WTC11 (cell line): Measurements from ENCODE around the gene SCG5.

ENCODE experiments used
- ELF4 ChIP-seq: sonication (generic); formaldehyde crosslinking; IDR thresholded peaks from 2 replicates; pipeline ENCODE4 v1.8.1; 2022; ENCODE audit warnings: low read depth, mild to moderate bottlenecking, moderate library complexity, missing genetic modification reagents
- JUN ChIP-seq: sonication (generic); formaldehyde crosslinking; IDR thresholded peaks from 2 replicates; pipeline ENCODE4 v1.8.0; 2023; ENCODE audit warnings: mild to moderate bottlenecking, missing genetic modification reagents
- MYBL2 ChIP-seq: sonication (generic); formaldehyde crosslinking; IDR thresholded peaks from 2 replicates; pipeline ENCODE4 v1.8.1; 2023; ENCODE audit warnings: mild to moderate bottlenecking, moderate library complexity, missing genetic modification reagents
- RELA ChIP-seq: sonication (generic); formaldehyde crosslinking; IDR thresholded peaks from 2 replicates; pipeline ENCODE4 v1.8.1; 2022; ENCODE audit warnings: missing genetic modification reagents, mild to moderate bottlenecking, borderline replicate concordance
- TEAD4 ChIP-seq: sonication (generic); formaldehyde crosslinking; IDR thresholded peaks from 2 replicates; pipeline ENCODE4 v1.8.0; 2022; ENCODE audit warnings: mild to moderate bottlenecking, missing genetic modification reagents
- ZNF232 ChIP-seq: sonication (generic); formaldehyde crosslinking; IDR thresholded peaks from 2 replicates; pipeline ENCODE4 v1.8.0; 2022; ENCODE audit warnings: mild to moderate bottlenecking, missing genetic modification reagents
- TF ChIP-seq, protein P1 (sequence below): fragments of 200-600 bp; IDR thresholded peaks from 2 replicates; pipeline ENCODE4 v1.8.0; 2022; ENCODE audit warnings: antibody characterized with exemption
- TF ChIP-seq, protein P2 (sequence below): sonication (generic); formaldehyde crosslinking; conservative IDR thresholded peaks from 2 replicates; pipeline ENCODE4 v1.8.1; 2022; ENCODE audit warnings: mild to moderate bottlenecking, missing genetic modification reagents
- TF ChIP-seq, protein P3 (sequence below): sonication (generic); formaldehyde crosslinking; IDR thresholded peaks from 2 replicates; pipeline ENCODE4 v1.8.0; 2022; ENCODE audit warnings: mild to moderate bottlenecking, missing genetic modification reagents
- TF ChIP-seq, protein P4 (sequence below): sonication (generic); formaldehyde crosslinking; IDR thresholded peaks from 2 replicates; pipeline ENCODE4 v1.8.1; 2023; ENCODE audit warnings: mild to moderate bottlenecking, moderate library complexity, missing genetic modification reagents
- TF ChIP-seq, protein P5 (sequence below): sonication (generic); formaldehyde crosslinking; IDR thresholded peaks from 2 replicates; pipeline ENCODE4 v1.8.0; 2022; ENCODE audit warnings: mild to moderate bottlenecking, missing genetic modification reagents
- TF ChIP-seq, protein P6 (sequence below): sonication (generic); formaldehyde crosslinking; IDR thresholded peaks from 2 replicates; pipeline ENCODE4 v1.8.0; 2022; ENCODE audit warnings: mild to moderate bottlenecking, missing genetic modification reagents

DNA sequence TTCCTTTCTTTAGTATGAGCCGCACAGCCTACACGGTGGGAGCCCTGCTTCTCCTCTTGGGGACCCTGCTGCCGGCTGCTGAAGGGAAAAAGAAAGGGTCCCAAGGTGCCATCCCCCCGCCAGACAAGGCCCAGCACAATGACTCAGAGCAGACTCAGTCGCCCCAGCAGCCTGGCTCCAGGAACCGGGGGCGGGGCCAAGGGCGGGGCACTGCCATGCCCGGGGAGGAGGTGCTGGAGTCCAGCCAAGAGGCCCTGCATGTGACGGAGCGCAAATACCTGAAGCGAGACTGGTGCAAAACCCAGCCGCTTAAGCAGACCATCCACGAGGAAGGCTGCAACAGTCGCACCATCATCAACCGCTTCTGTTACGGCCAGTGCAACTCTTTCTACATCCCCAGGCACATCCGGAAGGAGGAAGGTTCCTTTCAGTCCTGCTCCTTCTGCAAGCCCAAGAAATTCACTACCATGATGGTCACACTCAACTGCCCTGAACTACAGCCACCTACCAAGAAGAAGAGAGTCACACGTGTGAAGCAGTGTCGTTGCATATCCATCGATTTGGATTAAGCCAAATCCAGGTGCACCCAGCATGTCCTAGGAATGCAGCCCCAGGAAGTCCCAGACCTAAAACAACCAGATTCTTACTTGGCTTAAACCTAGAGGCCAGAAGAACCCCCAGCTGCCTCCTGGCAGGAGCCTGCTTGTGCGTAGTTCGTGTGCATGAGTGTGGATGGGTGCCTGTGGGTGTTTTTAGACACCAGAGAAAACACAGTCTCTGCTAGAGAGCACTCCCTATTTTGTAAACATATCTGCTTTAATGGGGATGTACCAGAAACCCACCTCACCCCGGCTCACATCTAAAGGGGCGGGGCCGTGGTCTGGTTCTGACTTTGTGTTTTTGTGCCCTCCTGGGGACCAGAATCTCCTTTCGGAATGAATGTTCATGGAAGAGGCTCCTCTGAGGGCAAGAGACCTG, 89.5 kb downstream of the SCG5 start:
- TF ChIP-seq ELF4 (CRISPR knock-in tag) (no peak), TEAD4 (no peak), RELA (CRISPR knock-in tag) (no peak), MYBL2 (CRISPR knock-in tag) (no peak), ZNF232 (CRISPR knock-in tag) (no peak), JUN (CRISPR knock-in tag) (no peak)
- TF ChIP-seq, protein P1, sequence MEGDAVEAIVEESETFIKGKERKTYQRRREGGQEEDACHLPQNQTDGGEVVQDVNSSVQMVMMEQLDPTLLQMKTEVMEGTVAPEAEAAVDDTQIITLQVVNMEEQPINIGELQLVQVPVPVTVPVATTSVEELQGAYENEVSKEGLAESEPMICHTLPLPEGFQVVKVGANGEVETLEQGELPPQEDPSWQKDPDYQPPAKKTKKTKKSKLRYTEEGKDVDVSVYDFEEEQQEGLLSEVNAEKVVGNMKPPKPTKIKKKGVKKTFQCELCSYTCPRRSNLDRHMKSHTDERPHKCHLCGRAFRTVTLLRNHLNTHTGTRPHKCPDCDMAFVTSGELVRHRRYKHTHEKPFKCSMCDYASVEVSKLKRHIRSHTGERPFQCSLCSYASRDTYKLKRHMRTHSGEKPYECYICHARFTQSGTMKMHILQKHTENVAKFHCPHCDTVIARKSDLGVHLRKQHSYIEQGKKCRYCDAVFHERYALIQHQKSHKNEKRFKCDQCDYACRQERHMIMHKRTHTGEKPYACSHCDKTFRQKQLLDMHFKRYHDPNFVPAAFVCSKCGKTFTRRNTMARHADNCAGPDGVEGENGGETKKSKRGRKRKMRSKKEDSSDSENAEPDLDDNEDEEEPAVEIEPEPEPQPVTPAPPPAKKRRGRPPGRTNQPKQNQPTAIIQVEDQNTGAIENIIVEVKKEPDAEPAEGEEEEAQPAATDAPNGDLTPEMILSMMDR: no peak
- TF ChIP-seq, protein P2, sequence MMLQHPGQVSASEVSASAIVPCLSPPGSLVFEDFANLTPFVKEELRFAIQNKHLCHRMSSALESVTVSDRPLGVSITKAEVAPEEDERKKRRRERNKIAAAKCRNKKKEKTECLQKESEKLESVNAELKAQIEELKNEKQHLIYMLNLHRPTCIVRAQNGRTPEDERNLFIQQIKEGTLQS (CRISPR knock-in tag): no peak
- TF ChIP-seq, protein P3, sequence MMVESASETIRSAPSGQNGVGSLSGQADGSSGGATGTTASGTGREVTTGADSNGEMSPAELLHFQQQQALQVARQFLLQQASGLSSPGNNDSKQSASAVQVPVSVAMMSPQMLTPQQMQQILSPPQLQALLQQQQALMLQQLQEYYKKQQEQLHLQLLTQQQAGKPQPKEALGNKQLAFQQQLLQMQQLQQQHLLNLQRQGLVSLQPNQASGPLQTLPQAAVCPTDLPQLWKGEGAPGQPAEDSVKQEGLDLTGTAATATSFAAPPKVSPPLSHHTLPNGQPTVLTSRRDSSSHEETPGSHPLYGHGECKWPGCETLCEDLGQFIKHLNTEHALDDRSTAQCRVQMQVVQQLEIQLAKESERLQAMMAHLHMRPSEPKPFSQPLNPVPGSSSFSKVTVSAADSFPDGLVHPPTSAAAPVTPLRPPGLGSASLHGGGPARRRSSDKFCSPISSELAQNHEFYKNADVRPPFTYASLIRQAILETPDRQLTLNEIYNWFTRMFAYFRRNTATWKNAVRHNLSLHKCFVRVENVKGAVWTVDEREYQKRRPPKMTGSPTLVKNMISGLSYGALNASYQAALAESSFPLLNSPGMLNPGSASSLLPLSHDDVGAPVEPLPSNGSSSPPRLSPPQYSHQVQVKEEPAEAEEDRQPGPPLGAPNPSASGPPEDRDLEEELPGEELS (CRISPR knock-in tag): no peak
- TF ChIP-seq, protein P4, sequence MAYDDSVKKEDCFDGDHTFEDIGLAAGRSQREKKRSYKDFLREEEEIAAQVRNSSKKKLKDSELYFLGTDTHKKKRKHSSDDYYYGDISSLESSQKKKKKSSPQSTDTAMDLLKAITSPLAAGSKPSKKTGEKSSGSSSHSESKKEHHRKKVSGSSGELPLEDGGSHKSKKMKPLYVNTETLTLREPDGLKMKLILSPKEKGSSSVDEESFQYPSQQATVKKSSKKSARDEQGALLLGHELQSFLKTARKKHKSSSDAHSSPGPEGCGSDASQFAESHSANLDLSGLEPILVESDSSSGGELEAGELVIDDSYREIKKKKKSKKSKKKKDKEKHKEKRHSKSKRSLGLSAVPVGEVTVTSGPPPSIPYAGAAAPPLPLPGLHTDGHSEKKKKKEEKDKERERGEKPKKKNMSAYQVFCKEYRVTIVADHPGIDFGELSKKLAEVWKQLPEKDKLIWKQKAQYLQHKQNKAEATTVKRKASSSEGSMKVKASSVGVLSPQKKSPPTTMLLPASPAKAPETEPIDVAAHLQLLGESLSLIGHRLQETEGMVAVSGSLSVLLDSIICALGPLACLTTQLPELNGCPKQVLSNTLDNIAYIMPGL (CRISPR knock-in tag): no peak
- TF ChIP-seq, protein P5, sequence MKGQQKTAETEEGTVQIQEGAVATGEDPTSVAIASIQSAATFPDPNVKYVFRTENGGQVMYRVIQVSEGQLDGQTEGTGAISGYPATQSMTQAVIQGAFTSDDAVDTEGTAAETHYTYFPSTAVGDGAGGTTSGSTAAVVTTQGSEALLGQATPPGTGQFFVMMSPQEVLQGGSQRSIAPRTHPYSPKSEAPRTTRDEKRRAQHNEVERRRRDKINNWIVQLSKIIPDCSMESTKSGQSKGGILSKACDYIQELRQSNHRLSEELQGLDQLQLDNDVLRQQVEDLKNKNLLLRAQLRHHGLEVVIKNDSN (CRISPR knock-in tag): no peak
- TF ChIP-seq, protein P6, sequence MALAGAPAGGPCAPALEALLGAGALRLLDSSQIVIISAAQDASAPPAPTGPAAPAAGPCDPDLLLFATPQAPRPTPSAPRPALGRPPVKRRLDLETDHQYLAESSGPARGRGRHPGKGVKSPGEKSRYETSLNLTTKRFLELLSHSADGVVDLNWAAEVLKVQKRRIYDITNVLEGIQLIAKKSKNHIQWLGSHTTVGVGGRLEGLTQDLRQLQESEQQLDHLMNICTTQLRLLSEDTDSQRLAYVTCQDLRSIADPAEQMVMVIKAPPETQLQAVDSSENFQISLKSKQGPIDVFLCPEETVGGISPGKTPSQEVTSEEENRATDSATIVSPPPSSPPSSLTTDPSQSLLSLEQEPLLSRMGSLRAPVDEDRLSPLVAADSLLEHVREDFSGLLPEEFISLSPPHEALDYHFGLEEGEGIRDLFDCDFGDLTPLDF (CRISPR knock-in tag): no peak
